Astrocyte of the cerebellum (primary cell): Measurements from ENCODE around the gene SLC51A.
A peak's percentile ranks its signal among the peaks of the same experiment; 100 is the strongest.
"Not testable (repeated sequence)": the region's sequence is repeated elsewhere in the genome, so short reads cannot be mapped to it uniquely, and the experiment has no call there.

Experiments used
- DNase-seq: peaks from one replicate; pipeline ENCODE4 v3.0.0-alpha.2; 2011; ENCODE audit warnings: low read depth
- H3K4me3 ChIP-seq: 2 replicates; pipeline ENCODE4 v1.5.1; 2011; ENCODE audit warnings: mild to moderate bottlenecking, low read depth, low read length, moderate library complexity
- in situ Hi-C: cut with HindIII; loops from 2 replicates; pipeline ENCODE4 v1.10.0; 2017; ENCODE audit warnings: low sequenced_read_pairs
- TF ChIP-seq, protein P1 (sequence below): IDR thresholded peaks from 2 replicates; pipeline ENCODE4 v1.5.1; 2012; ENCODE audit warnings: low read length, low read depth, moderate library complexity, mild to moderate bottlenecking; ENCODE audit errors: missing control alignments

SLC51A gene

DNA sequence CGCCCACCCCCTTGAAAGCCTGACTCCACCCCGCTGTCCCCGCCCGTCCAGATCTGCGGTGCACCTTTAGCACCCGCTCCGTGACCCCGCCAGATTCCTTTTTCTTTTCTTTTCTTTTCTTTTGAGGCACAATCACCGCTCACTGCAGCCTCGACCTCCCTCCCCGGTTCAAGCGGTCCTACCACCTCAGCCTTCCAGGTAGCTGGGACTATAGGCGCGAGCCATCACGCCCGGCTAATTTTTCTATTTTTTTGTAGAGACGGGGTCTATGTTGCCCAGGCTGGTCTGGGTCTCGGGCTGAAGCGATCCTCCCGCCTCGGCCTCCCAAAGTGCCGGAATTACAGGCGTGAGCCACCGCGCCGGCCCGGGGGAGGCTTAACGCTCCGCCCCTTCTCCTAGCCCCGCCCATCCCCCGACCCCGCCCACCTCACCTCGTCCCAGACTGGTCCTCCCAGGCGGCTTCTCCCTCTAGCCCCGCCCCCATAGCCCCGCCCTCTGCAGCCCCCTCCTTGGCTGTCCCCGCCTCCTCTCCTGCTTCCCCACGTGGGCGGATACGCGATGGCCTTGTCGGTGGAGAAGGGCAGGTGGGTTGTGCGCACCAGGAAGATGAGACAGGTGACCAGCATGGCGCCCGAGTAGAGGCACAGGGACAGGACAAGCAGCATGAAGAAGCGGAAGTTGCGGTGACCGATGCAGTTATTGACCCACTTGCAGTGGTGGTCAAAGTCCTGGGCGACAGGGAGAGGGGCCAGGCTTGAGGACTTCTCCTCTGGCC, 8.3 kb upstream of the SLC51A start:
- no peak for DNase-seq
- TF ChIP-seq, protein P1, sequence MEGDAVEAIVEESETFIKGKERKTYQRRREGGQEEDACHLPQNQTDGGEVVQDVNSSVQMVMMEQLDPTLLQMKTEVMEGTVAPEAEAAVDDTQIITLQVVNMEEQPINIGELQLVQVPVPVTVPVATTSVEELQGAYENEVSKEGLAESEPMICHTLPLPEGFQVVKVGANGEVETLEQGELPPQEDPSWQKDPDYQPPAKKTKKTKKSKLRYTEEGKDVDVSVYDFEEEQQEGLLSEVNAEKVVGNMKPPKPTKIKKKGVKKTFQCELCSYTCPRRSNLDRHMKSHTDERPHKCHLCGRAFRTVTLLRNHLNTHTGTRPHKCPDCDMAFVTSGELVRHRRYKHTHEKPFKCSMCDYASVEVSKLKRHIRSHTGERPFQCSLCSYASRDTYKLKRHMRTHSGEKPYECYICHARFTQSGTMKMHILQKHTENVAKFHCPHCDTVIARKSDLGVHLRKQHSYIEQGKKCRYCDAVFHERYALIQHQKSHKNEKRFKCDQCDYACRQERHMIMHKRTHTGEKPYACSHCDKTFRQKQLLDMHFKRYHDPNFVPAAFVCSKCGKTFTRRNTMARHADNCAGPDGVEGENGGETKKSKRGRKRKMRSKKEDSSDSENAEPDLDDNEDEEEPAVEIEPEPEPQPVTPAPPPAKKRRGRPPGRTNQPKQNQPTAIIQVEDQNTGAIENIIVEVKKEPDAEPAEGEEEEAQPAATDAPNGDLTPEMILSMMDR: no peak
- in situ Hi-C loops: no loop called here
- H3K4me3 ChIP-seq: peak overlapping the region; percentile 42

DNA sequence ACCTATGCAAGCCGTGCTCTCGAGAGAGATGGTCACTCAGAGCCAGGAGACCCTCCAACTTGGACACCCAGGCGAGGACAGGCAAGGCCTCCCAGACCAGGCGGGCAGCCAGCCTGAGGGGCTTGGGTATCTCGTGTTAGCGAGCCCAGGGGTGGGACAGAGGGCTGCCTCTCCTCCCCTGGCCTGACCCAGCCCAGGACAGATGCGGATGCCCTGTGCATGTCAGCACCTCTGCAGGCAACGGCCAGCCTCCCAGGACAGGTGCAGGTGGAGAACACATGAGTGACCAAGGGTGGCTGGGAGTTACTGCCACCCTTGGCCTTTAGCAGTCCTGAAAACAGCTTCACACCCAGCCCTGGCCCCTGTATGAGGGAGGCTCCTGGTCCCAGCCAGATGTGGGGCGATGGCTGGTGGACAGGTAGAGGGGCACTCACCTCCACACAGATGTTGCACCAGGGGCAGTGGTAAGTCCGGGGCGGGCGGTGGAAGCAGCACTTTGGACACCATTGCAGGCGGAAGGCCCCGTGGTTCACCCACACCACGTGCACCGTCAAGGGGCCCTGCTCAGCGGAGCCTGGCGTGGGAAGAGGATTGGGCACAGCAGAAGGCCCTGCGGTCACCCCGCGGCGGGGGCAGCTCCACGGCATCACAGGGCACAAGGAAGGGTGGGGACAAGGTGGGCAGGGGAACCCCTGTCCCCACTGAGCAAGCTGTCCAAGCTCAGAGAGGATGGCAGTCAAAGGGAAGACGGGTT, 7.2 kb upstream of the SLC51A start:
- H3K4me3 ChIP-seq: no peak overlapping the region
- TF ChIP-seq, protein P1: no peak
- in situ Hi-C loops: no loop called here
- DNase-seq: no peak

DNA sequence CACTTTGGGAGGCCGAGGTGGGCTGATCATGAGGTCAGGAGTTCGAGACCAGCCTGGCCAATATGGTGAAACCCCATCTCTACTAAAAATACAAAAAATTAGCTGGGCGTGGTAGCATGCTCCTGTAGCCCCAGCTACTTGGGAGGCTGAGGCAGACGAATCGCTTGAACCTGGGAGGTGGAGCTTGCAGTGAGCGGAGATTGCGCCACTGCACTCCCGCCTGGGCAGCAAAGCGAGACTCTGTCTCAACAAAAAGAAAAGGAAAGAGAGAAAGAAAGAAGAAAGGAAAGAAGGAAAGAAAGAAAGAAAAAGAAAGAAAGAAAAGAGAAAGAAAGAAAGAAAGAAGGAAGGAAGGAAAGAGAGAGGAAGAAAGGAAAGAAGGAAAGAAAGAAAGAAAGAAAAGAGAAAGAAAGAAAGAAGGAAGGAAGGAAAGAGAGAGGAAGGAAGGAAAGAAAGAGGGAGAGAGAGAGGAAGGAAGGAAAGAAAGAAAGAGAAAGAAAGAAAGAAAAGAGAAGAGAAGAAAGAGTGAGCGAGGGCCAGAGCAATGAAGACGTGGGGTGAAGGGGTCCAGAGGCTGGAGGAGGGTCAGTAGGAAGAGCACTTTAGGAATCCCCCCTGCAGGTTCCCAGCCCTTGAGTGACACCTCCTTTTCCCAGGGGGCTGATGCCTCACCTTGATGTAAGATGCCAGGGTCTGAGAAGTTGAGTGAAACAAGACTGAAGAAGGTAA, 6.2 kb upstream of the SLC51A start:
- DNase-seq, H3K4me3 ChIP-seq, in situ Hi-C loops: not testable (repeated sequence)

DNA sequence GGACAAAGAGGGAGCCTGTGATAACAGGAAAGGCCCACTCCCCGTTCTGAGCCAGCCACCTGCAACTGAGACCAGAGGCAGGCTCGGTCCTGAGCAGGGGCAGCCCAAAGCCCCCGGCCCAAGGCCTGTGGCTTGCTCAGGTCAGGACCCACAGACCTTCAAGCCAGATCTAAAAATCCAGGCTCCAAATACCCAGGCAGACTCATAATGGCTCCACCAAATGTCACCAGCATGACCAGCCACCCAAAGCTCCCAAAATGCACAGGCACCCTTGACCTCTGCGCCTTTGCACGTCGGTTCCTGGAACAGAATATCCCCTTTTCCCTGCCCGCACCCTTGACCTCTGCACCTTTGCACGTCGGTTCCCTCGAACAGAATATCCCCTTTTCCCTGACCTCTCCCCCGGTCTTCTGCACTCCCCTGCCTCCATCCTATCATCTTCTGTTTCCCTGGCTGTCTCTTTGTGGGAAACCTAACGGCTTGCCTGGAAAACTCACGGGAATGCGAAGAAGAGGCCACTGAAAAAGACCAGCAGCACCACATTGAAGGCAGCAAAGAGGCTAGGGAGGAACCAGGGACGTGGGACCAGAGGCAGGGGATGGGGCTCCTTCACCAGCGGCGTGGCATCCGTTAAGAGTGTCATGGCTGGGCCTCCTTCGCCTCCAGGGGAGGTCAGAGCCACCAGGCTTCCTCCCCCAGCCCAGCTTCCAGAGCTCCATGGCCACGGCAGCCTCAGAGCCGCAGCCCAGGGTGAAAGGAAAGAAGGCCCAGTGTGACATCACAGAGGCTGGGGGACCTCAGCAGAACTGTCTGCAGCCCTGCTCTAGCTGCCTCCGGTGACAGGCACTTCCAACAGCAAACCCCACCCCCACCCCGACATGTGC, 5.4 kb upstream of the SLC51A start, which contains the start of gene ZDHHC19:
TSS of gene ZDHHC19 (minus strand) at position 728 of the 884 bp plus-strand sequence. CDS start at position 643, 85 bp downstream.
- DNase-seq: no peak
- no peak within 1 kb of the TSS for H3K4me3 ChIP-seq
- TF ChIP-seq, protein P1: no peak
- in situ Hi-C loops: no loop called here

DNA sequence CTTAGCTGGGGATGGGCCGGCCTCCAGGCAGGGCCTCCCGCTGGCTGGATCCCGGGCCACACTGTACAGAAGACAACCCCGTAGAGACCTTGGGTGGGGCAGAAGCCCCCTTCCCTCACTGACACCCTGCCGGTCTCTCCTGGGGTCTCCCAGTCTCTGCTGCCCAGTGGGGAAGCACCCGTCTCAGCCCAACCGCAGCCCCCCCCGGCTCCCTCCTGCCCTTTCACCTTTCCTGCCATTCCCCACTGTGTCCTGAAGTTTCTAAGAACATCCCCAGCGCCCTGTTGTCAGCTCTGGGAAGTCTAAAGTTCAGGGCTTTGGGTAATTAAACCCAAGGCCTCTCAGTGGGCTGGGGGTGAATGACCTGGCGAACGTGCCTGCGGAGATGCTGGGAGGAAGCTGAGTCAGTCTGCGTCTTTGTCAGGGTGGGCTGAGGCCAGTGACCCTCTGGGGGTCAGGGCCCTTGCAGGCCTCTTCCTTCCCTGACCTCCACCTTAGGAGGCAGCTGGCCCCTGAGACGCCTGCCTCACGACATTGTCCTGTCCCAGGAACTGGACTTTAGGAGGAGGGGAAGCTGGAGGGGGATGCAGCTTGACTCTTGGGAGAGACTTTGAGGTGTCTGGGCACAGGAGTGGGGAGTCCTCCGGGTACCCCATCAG, 1.4 kb upstream of the SLC51A start:
- in situ Hi-C loops: no loop called here
- no peak for DNase-seq
- H3K4me3 ChIP-seq: no peak overlapping the region
- TF ChIP-seq, protein P1: no peak

DNA sequence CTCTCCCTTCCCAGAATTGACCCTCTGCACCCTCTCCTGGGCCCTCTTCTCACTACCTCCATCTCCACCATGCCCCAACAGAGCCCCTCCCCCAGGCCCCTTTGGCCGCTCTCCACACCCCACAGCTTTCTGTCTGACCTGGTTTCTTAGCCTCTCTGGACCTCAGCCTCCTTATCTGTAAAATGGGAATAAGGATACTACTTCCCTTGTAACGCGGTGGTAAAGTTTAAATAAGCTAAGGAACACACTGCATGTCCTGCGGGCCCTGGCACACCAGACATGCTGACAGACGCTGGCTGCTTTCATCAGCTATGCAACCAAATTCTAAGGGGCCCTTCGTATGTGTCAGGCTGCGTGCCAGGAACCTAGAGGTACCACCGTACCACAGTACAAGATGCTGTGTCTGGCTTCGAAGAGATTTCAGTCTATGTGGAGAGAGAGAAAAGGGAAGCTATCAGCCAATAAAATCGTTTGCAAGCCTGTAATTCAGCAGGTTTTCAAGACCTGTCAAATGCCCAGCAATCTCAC, 777 bp upstream of the SLC51A start:
- TF ChIP-seq, protein P1: no peak
- no peak for DNase-seq
- no peak overlapping the region for H3K4me3 ChIP-seq
- in situ Hi-C loops: no loop called here
